OCI-LY3 (cell line): ENCODE results near the gene SEC16B.

ENCODE experiments used
- CTCF ChIP-seq: fragments of 200-600, 300-600 bp; sonication (generic); IDR thresholded peaks from 2 replicates; pipeline ENCODE4 v1.5.1; 2014; ENCODE audit warnings: antibody characterized with exemption, low read length, low read depth
- EZH2phosphoT487 ChIP-seq: fragments of 200-600 bp; shearing (Covaris generic); IDR thresholded peaks from 2 replicates; pipeline ENCODE4 v1.6.1; 2018; ENCODE audit warnings: antibody characterized with exemption, mixed run types, low read depth

GRCh38 chr1:177922209-177922608, 47.6 kb downstream of the SEC16B start:
- no peak for TF ChIP-seq CTCF
- TF ChIP-seq EZH2phosphoT487: no peak
